ENCODE results near the gene EMD. TPM values are rescaled to one million over a fixed set of nuclear protein-coding genes. Genes with fewer than 3 reads are reported as not detected.
A peak's percentile ranks its signal among the peaks of the same experiment; 100 is the strongest.

EMD gene
- total and polyA plus RNA-seq, 2 experiments from 2014 or later, result 39.4 to 61.0 TPM

DNA sequence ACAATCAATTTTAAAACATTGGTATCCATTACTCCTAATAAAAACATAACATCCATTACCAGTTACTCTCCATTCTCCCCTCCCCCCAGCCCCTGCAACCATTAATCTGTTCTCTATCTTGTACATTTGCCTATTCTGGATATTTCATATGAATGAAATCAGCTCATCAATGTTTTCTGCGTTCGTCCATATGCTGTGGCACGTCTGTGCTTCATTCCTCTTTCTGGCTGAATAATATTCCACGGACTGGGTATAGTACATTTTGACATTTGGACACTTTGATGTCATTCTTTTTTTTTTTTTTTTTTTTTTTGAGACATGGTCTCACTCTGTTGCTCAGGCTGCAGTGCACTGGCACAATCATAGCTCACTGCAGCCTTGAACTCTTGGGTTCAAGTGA lies 24.8 kb downstream of the EMD start:
- 66% methylated on average over 4 of the region's 4 CpGs for WGBS (ENCODE audit: low lambda C conversion rate, missing lambda C conversion rate)
- peaks cover 12% of the 10 kb centered on the region for H3K79me2 ChIP-seq
- no peak overlapping the region for H3K4me2 ChIP-seq
- peaks cover 23% of the 10 kb centered on the region for H4K20me1 ChIP-seq (ENCODE audit: insufficient read depth, poor library complexity, severe bottlenecking)
- H3K9me3 ChIP-seq (ENCODE audit: low read depth), result no peaks in the 10 kb centered on the region
- no peak overlapping the region for H2AFZ ChIP-seq
- no peak for DNase-seq (ENCODE audit: low spot score)
- TF ChIP-seq, protein P1, sequence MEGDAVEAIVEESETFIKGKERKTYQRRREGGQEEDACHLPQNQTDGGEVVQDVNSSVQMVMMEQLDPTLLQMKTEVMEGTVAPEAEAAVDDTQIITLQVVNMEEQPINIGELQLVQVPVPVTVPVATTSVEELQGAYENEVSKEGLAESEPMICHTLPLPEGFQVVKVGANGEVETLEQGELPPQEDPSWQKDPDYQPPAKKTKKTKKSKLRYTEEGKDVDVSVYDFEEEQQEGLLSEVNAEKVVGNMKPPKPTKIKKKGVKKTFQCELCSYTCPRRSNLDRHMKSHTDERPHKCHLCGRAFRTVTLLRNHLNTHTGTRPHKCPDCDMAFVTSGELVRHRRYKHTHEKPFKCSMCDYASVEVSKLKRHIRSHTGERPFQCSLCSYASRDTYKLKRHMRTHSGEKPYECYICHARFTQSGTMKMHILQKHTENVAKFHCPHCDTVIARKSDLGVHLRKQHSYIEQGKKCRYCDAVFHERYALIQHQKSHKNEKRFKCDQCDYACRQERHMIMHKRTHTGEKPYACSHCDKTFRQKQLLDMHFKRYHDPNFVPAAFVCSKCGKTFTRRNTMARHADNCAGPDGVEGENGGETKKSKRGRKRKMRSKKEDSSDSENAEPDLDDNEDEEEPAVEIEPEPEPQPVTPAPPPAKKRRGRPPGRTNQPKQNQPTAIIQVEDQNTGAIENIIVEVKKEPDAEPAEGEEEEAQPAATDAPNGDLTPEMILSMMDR (IDR thresholded peaks at IDR 0.05; ENCODE audit: poor library complexity), result no peak
- TF ChIP-seq EZH2 (IDR thresholded peaks at IDR 0.05; ENCODE audit: borderline replicate concordance) (no peak), EZH2phosphoT487 (IDR thresholded peaks at IDR 0.05; ENCODE audit: low read depth, severe bottlenecking, unreplicated experiment) (no peak)
- no peak overlapping the region for H3K4me3 ChIP-seq
- H3K4me1 ChIP-seq (ENCODE audit: insufficient read depth), result peaks cover 4% of the 10 kb centered on the region
- no peaks in the 10 kb centered on the region for H3K9me2 ChIP-seq (replicated peaks; ENCODE audit: insufficient read depth)
- H3K27ac ChIP-seq, result no peak overlapping the region
- H3K27me3 ChIP-seq, result no peaks in the 10 kb centered on the region
- H3K36me3 ChIP-seq (replicated peaks; ENCODE audit: insufficient read depth, low read depth), result peaks cover 3% of the 10 kb centered on the region

DNA sequence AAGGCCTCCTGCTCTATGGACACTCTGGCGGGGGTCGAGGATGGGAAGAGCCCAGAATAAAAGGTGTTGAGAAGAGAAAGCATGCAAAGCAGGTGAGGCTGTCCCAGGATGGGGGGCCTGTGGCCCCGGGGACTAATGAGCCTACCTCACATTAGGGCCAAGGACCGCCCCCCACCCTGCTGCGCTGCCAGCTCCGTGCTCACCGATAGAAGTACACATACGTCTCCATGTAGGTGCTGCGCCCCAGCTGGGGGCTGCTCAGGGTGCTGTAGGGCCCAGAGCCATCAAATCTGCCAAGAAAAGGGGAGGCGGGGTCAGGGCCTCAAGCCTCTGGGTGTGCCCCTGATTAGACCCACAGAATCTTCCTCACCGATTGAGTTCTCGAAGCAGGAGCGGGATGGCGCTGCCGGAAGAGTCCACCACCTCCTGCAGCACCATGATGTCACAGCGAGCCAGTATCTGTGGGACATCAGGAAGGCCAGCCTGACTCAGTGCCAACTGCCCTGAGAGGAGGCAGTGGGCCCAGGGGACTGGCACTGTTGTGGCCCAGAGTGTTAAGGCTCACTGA lies 25.6 kb downstream of the EMD start:
- H3K9me3 ChIP-seq (ENCODE audit: low read depth), result no peaks in the 10 kb centered on the region
- H3K4me3 ChIP-seq, result no peak overlapping the region
- peaks cover 15% of the 10 kb centered on the region for H4K20me1 ChIP-seq (ENCODE audit: insufficient read depth, poor library complexity, severe bottlenecking)
- TF ChIP-seq EZH2phosphoT487 (IDR thresholded peaks at IDR 0.05; ENCODE audit: low read depth, severe bottlenecking, unreplicated experiment), result no peak
- TF ChIP-seq EZH2 (IDR thresholded peaks at IDR 0.05; ENCODE audit: borderline replicate concordance), result no peak
- TF ChIP-seq, protein P1 (IDR thresholded peaks at IDR 0.05; ENCODE audit: poor library complexity), result no peak
- no peaks in the 10 kb centered on the region for H3K9me2 ChIP-seq (replicated peaks; ENCODE audit: insufficient read depth)
- no peaks in the 10 kb centered on the region for H3K36me3 ChIP-seq (replicated peaks; ENCODE audit: insufficient read depth, low read depth)
- H3K79me2 ChIP-seq, result peaks cover 3% of the 10 kb centered on the region
- H2AFZ ChIP-seq, result no peak overlapping the region
- no peak overlapping the region for H3K4me2 ChIP-seq
- no peak for DNase-seq (ENCODE audit: low spot score)
- H3K27me3 ChIP-seq, result no peaks in the 10 kb centered on the region
- no peak overlapping the region for H3K27ac ChIP-seq
- peaks cover 4% of the 10 kb centered on the region for H3K4me1 ChIP-seq (ENCODE audit: insufficient read depth)
- WGBS (ENCODE audit: low lambda C conversion rate, missing lambda C conversion rate), result 97% methylated on average over 16 of the region's 16 CpGs

DNA sequence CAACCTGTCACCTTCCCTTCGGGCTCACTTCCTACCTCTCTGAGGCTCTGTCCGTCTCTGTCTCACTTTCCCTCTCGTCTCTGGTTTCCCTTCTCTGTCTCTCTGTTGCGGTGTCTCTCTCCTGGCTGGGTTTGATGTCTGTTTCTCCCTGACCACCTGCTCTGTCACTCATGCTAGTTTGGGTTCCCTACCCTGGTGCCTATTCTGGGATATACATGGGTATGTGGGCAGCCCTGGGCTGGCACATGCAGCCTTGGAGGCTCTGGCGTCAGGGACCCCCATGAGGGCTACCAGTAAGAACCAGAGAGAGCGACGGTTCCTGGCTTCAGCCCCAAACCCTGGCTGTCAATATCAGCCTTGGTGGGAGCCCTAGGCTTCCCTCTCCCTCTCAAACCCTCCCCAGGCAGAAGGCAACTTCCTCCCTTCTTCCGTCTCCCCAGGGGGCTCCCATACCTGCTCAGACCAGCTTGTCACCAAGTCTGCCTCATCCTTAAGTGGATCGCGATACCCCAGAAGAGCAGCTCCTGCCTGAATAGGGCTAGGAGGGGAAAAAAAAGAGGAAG lies 29.6 kb downstream of the EMD start:
- no peaks in the 10 kb centered on the region for H3K9me3 ChIP-seq (ENCODE audit: low read depth)
- no peaks in the 10 kb centered on the region for H3K27me3 ChIP-seq
- WGBS (ENCODE audit: low lambda C conversion rate, missing lambda C conversion rate), result 78% methylated on average over 10 of the region's 10 CpGs
- peak overlapping the region; percentile 88 for H3K27ac ChIP-seq
- TF ChIP-seq EZH2 (IDR thresholded peaks at IDR 0.05; ENCODE audit: borderline replicate concordance) (no peak), EZH2phosphoT487 (IDR thresholded peaks at IDR 0.05; ENCODE audit: low read depth, severe bottlenecking, unreplicated experiment) (no peak)
- TF ChIP-seq, protein P1 (IDR thresholded peaks at IDR 0.05; ENCODE audit: poor library complexity), result no peak
- H3K4me3 ChIP-seq, result no peak overlapping the region
- no peak overlapping the region for H2AFZ ChIP-seq
- no peaks in the 10 kb centered on the region for H4K20me1 ChIP-seq (ENCODE audit: insufficient read depth, poor library complexity, severe bottlenecking)
- H3K36me3 ChIP-seq (replicated peaks; ENCODE audit: insufficient read depth, low read depth), result no peaks in the 10 kb centered on the region
- peak overlapping the region; percentile 75 for H3K4me2 ChIP-seq
- DNase-seq (ENCODE audit: low spot score), result no peak
- no peaks in the 10 kb centered on the region for H3K79me2 ChIP-seq
- H3K9me2 ChIP-seq (replicated peaks; ENCODE audit: insufficient read depth), result no peaks in the 10 kb centered on the region
- no peaks in the 10 kb centered on the region for H3K4me1 ChIP-seq (ENCODE audit: insufficient read depth)
